ENCODE measurements around the gene DIAPH1. TPM values are rescaled to one million over a fixed set of nuclear protein-coding genes. Genes with fewer than 3 reads are reported as not detected.

The DIAPH1 gene
- total RNA-seq, 4 donors from 2014 or later, result 55.4 to 150 (median 91.4) TPM

DNA sequence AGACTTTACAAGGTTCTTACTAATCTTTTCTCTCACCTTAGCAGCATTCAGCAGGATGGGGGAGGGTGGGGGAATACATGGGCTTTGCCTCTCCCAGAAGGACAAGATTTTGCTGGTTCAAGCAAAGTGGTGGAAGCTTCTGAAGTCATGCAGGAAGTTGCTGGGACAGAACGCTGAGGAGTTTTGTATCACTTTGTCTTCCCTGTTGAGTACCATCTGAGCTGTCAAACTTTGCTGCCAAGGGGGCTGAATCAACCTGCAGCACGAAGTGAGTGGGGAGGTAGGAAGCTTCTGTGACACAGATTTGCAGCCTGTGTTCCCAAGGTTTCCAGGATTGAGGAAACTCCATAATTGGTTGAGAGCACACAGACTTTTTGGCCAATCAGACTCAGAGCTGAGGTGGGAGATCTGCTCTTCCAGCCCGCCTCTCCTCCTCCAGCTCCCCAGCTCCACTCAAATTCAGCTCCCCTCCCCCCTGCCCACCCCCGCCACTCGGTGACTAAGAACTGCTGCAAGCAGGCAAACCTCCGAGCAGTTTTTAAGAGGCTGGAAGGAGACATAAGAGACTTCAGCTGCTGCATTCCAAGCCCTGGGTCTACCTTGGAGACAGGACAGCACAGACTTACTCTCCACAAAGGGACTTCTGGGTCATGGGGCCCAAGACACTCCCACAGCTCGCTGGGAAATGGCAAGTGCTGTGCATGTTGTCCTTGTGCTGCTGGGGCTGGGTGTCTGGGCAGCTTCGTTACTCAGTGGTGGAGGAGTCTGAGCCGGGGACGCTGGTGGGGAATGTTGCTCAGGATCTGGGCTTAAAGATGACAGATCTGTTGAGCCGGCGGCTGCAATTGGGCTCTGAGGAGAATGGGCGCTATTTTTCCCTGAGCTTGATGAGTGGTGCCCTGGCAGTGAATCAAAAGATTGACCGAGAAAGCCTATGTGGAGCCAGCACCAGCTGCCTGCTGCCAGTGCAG lies 129.9 kb downstream of the DIAPH1 start, which contains the start of gene PCDHGC5:
PCDHGC5 (plus strand) TSS at position 491 of the 971 bp plus-strand sequence; CDS start at position 651, 160 bp downstream.
- in situ Hi-C loops (cut with MboI; ENCODE audit: low pct_ligation_motif_present in 1 of 4, low pct_unique_long_range_greater_than_20kb in 1 of 4, low sequenced_read_pairs in 3 of 4) (no loop called here), intact Hi-C loops (cut with DNase I; ENCODE audit: low total_unique reads) (no loop called here)
- Histone ChIP-seq H3K36me3 (no peaks in the 10 kb centered on the region), H3K27ac (no peak within 1 kb of the TSS), H3K9me3 (no peaks in the 10 kb centered on the region), H3K4me3 (no peak within 1 kb of the TSS), H3K27me3 (peaks cover 35% of the 10 kb centered on the region), H3K4me1 (peaks cover 7 to 22% (median 8%) of the 10 kb centered on the region in 4 donors)
- TF ChIP-seq, protein P1, sequence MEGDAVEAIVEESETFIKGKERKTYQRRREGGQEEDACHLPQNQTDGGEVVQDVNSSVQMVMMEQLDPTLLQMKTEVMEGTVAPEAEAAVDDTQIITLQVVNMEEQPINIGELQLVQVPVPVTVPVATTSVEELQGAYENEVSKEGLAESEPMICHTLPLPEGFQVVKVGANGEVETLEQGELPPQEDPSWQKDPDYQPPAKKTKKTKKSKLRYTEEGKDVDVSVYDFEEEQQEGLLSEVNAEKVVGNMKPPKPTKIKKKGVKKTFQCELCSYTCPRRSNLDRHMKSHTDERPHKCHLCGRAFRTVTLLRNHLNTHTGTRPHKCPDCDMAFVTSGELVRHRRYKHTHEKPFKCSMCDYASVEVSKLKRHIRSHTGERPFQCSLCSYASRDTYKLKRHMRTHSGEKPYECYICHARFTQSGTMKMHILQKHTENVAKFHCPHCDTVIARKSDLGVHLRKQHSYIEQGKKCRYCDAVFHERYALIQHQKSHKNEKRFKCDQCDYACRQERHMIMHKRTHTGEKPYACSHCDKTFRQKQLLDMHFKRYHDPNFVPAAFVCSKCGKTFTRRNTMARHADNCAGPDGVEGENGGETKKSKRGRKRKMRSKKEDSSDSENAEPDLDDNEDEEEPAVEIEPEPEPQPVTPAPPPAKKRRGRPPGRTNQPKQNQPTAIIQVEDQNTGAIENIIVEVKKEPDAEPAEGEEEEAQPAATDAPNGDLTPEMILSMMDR (IDR thresholded peaks at IDR 0.05), result no peak
- TF ChIP-seq EP300 (IDR thresholded peaks at IDR 0.05; ENCODE audit: low read depth) (no peak), POLR2AphosphoS5 (IDR thresholded peaks at IDR 0.05) (no peak), POLR2A (IDR thresholded peaks at IDR 0.05) (no peak)
- 74 to 87% methylated on average over 5 to 13 of the region's 14 CpGs for WGBS, 2 donors (ENCODE audit: low coverage in 1 of 2)
- no peak for DNase-seq

DNA sequence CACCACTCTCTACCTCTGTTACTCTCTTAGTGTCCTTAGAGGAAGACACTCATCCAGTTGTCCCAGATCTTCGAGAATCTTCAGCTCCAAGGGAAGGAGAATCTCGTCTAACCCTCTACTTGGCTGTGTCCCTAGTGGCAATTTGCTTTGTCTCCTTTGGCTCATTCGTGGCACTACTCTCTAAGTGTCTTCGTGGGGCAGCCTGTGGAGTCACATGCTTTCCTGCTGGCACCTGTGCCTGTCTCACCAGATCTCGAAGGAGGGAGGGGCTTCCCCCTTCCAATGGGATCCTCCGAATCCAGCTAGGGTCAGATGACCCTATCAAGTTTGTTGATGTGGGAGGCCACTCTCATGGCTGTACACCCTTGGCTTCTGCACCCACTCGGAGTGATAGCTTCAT lies 131.7 kb downstream of the DIAPH1 start:
- whole genome bisulfite sequencing, 2 donors (ENCODE audit: low coverage in 1 of 2), result 85% methylated on average over 7 of the region's 7 CpGs; no CpG with 5 or more reads in 1 of the 2 donors
- peaks cover 28% of the 10 kb centered on the region for H3K27me3 ChIP-seq
- H3K4me3 ChIP-seq, result no peak overlapping the region
- in situ Hi-C loops (cut with MboI; ENCODE audit: low pct_ligation_motif_present in 1 of 4, low pct_unique_long_range_greater_than_20kb in 1 of 4, low sequenced_read_pairs in 3 of 4), result no loop called here
- TF ChIP-seq, protein P1 (IDR thresholded peaks at IDR 0.05), result no peak
- TF ChIP-seq EP300 (IDR thresholded peaks at IDR 0.05; ENCODE audit: low read depth) (no peak), POLR2AphosphoS5 (IDR thresholded peaks at IDR 0.05) (no peak), POLR2A (IDR thresholded peaks at IDR 0.05) (no peak)
- no peak overlapping the region for H3K27ac ChIP-seq
- DNase-seq, result no peak
- peaks cover 7 to 25% (median 8%) of the 10 kb centered on the region in 4 donors for H3K4me1 ChIP-seq
- no peaks in the 10 kb centered on the region for H3K36me3 ChIP-seq
- intact Hi-C loops (cut with DNase I; ENCODE audit: low total_unique reads), result no loop called here
- no peaks in the 10 kb centered on the region for H3K9me3 ChIP-seq

DNA sequence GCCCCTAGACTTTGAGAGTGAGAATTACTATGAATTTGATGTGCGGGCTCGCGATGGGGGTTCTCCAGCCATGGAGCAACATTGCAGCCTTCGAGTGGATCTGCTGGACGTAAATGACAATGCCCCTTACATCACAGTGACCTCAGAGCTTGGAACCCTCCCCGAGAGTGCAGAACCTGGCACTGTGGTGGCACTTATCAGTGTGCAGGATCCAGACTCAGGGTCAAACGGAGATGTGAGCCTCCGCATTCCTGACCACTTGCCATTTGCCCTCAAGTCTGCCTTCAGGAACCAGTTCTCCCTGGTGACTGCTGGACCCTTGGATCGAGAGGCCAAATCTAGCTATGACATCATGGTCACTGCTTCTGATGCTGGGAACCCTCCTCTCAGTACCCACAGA lies 132.7 kb downstream of the DIAPH1 start:
- Histone ChIP-seq H3K27me3 (peaks cover 18% of the 10 kb centered on the region), H3K9me3 (no peaks in the 10 kb centered on the region), H3K36me3 (no peaks in the 10 kb centered on the region), H3K27ac (no peak overlapping the region), H3K4me1 (peaks cover 7 to 21% (median 9%) of the 10 kb centered on the region in 4 donors), H3K4me3 (no peak overlapping the region)
- 95% methylated on average over 9 of the region's 9 CpGs; no CpG with 5 or more reads in 1 of the 2 donors for WGBS, 2 donors (ENCODE audit: low coverage in 1 of 2)
- intact Hi-C loops (cut with DNase I; ENCODE audit: low total_unique reads) (no loop called here), in situ Hi-C loops (cut with MboI; ENCODE audit: low pct_ligation_motif_present in 1 of 4, low pct_unique_long_range_greater_than_20kb in 1 of 4, low sequenced_read_pairs in 3 of 4) (no loop called here)
- no peak for DNase-seq
- TF ChIP-seq, protein P1 (IDR thresholded peaks at IDR 0.05), result no peak
- TF ChIP-seq POLR2AphosphoS5 (IDR thresholded peaks at IDR 0.05) (no peak), EP300 (IDR thresholded peaks at IDR 0.05; ENCODE audit: low read depth) (no peak), POLR2A (IDR thresholded peaks at IDR 0.05) (no peak)

DNA sequence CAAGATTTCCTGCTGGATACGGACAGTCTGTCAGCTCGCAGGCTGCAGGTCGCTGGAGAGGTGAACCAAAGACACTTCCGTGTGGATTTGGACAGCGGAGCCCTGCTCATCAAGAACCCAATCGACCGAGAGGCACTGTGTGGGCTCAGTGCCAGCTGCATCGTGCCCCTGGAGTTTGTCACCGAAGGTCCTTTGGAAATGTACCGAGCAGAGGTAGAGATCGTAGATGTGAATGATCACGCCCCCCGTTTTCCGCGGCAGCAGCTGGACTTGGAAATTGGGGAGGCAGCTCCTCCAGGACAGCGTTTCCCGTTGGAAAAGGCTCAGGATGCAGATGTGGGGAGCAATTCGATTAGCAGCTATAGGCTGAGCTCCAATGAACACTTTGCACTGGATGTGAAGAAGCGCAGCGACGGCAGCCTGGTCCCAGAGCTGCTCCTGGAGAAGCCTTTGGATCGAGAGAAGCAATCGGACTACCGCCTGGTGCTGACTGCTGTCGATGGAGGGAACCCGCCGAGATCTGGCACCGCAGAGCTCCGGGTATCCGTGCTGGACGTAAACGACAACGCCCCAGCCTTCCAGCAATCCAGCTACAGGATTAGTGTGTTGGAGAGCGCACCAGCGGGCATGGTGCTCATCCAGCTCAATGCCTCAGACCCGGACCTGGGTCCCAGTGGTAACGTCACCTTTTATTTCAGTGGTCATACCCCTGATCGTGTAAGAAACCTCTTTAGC lies 133.3 kb downstream of the DIAPH1 start:
- no peak for DNase-seq
- Histone ChIP-seq H3K4me1 (peaks cover 7 to 27% (median 10%) of the 10 kb centered on the region in 4 donors), H3K4me3 (peak overlapping the region in 3 of 4 donors; percentile 18 to 49 (median 32)), H3K27me3 (peaks cover 13% of the 10 kb centered on the region), H3K27ac (no peak overlapping the region), H3K9me3 (no peaks in the 10 kb centered on the region), H3K36me3 (no peaks in the 10 kb centered on the region)
- in situ Hi-C loops (cut with MboI; ENCODE audit: low pct_ligation_motif_present in 1 of 4, low pct_unique_long_range_greater_than_20kb in 1 of 4, low sequenced_read_pairs in 3 of 4), result no loop called here
- intact Hi-C loops (cut with DNase I; ENCODE audit: low total_unique reads), result no loop called here
- WGBS, 2 donors (ENCODE audit: low coverage in 1 of 2), result 68 to 87% methylated on average over 3 to 38 of the region's 38 CpGs
- TF ChIP-seq, protein P1 (IDR thresholded peaks at IDR 0.05), result no peak
- TF ChIP-seq EP300 (IDR thresholded peaks at IDR 0.05; ENCODE audit: low read depth) (no peak), POLR2A (IDR thresholded peaks at IDR 0.05) (no peak), POLR2AphosphoS5 (IDR thresholded peaks at IDR 0.05) (no peak)

All from transverse colon (tissue), 4 donors.